Measurements from ENCODE around the gene SLC16A14. TPM values are rescaled to one million over a fixed set of nuclear protein-coding genes. Genes with fewer than 3 reads are reported as not detected.

Gene SLC16A14
- total RNA-seq, 1 donor, result 0.31 TPM

- H3K27me3 ChIP-seq (ENCODE audit: insufficient read depth, low read length), result no peaks in the 10 kb centered on the region
- H3K9me3 ChIP-seq (ENCODE audit: low read depth, low read length), result no peaks in the 10 kb centered on the region
- no peaks in the 10 kb centered on the region for H3K4me1 ChIP-seq (ENCODE audit: insufficient read depth, low read length)
- no peak overlapping the region for H3K4me3 ChIP-seq (ENCODE audit: low read length)
Measured at GRCh38 chr2:230053753-230054478, 14.8 kb downstream of the SLC16A14 start.

- H3K4me3 ChIP-seq (ENCODE audit: low read length), result no peak overlapping the region
- H3K4me1 ChIP-seq (ENCODE audit: insufficient read depth, low read length), result no peaks in the 10 kb centered on the region
- no peaks in the 10 kb centered on the region for H3K9me3 ChIP-seq (ENCODE audit: low read depth, low read length)
- no peaks in the 10 kb centered on the region for H3K27me3 ChIP-seq (ENCODE audit: insufficient read depth, low read length)
Measured at GRCh38 chr2:230052299-230052698, 16.4 kb downstream of the SLC16A14 start.

- H3K4me1 ChIP-seq (ENCODE audit: insufficient read depth, low read length), result no peaks in the 10 kb centered on the region
- H3K4me3 ChIP-seq (ENCODE audit: low read length), result no peak overlapping the region
- no peaks in the 10 kb centered on the region for H3K9me3 ChIP-seq (ENCODE audit: low read depth, low read length)
- no peaks in the 10 kb centered on the region for H3K27me3 ChIP-seq (ENCODE audit: insufficient read depth, low read length)
Measured at GRCh38 chr2:230050136-230050535, 18.6 kb downstream of the SLC16A14 start.

- Histone ChIP-seq H3K27me3 (ENCODE audit: insufficient read depth, low read length) (no peaks in the 10 kb centered on the region), H3K9me3 (ENCODE audit: low read depth, low read length) (no peaks in the 10 kb centered on the region), H3K4me1 (ENCODE audit: insufficient read depth, low read length) (no peaks in the 10 kb centered on the region), H3K4me3 (ENCODE audit: low read length) (no peak overlapping the region)
Measured at GRCh38 chr2:230048010-230048671, 20.6 kb downstream of the SLC16A14 start.

GRCh38 chr2:230046491-230046890 lies 22.2 kb downstream of the SLC16A14 start:
- Histone ChIP-seq H3K4me3 (ENCODE audit: low read length) (no peak overlapping the region), H3K4me1 (ENCODE audit: insufficient read depth, low read length) (no peaks in the 10 kb centered on the region), H3K9me3 (ENCODE audit: low read depth, low read length) (no peaks in the 10 kb centered on the region), H3K27me3 (ENCODE audit: insufficient read depth, low read length) (no peaks in the 10 kb centered on the region)

GRCh38 chr2:230043461-230043860 lies 25.3 kb downstream of the SLC16A14 start:
- no peaks in the 10 kb centered on the region for H3K27me3 ChIP-seq (ENCODE audit: insufficient read depth, low read length)
- no peaks in the 10 kb centered on the region for H3K9me3 ChIP-seq (ENCODE audit: low read depth, low read length)
- no peaks in the 10 kb centered on the region for H3K4me1 ChIP-seq (ENCODE audit: insufficient read depth, low read length)
- no peak overlapping the region for H3K4me3 ChIP-seq (ENCODE audit: low read length)

GRCh38 chr2:230043025-230043424 lies 25.7 kb downstream of the SLC16A14 start:
- Histone ChIP-seq H3K27me3 (ENCODE audit: insufficient read depth, low read length) (no peaks in the 10 kb centered on the region), H3K4me3 (ENCODE audit: low read length) (no peak overlapping the region), H3K4me1 (ENCODE audit: insufficient read depth, low read length) (no peaks in the 10 kb centered on the region), H3K9me3 (ENCODE audit: low read depth, low read length) (no peaks in the 10 kb centered on the region)

- no peak overlapping the region for H3K4me3 ChIP-seq (ENCODE audit: low read length)
- no peaks in the 10 kb centered on the region for H3K4me1 ChIP-seq (ENCODE audit: insufficient read depth, low read length)
- no peaks in the 10 kb centered on the region for H3K9me3 ChIP-seq (ENCODE audit: low read depth, low read length)
- H3K27me3 ChIP-seq (ENCODE audit: insufficient read depth, low read length), result no peaks in the 10 kb centered on the region
Measured at GRCh38 chr2:230042195-230042594, 26.5 kb downstream of the SLC16A14 start.

- Histone ChIP-seq H3K27me3 (ENCODE audit: insufficient read depth, low read length) (no peaks in the 10 kb centered on the region), H3K4me1 (ENCODE audit: insufficient read depth, low read length) (no peaks in the 10 kb centered on the region), H3K4me3 (ENCODE audit: low read length) (no peak overlapping the region), H3K9me3 (ENCODE audit: low read depth, low read length) (no peaks in the 10 kb centered on the region)
Measured at GRCh38 chr2:230023313-230023712, 45.4 kb downstream of the SLC16A14 start.

- H3K4me3 ChIP-seq (ENCODE audit: low read length), result no peak overlapping the region
- H3K27me3 ChIP-seq (ENCODE audit: insufficient read depth, low read length), result no peaks in the 10 kb centered on the region
- no peaks in the 10 kb centered on the region for H3K4me1 ChIP-seq (ENCODE audit: insufficient read depth, low read length)
- H3K9me3 ChIP-seq (ENCODE audit: low read depth, low read length), result no peaks in the 10 kb centered on the region
Measured at GRCh38 chr2:230019742-230020141, 49.0 kb downstream of the SLC16A14 start.

- Histone ChIP-seq H3K4me3 (ENCODE audit: low read length) (no peak overlapping the region), H3K4me1 (ENCODE audit: insufficient read depth, low read length) (no peaks in the 10 kb centered on the region), H3K27me3 (ENCODE audit: insufficient read depth, low read length) (no peaks in the 10 kb centered on the region), H3K9me3 (ENCODE audit: low read depth, low read length) (no peaks in the 10 kb centered on the region)
Measured at GRCh38 chr2:230018153-230018552, 50.6 kb downstream of the SLC16A14 start.

GRCh38 chr2:230016844-230017243 lies 51.9 kb downstream of the SLC16A14 start:
- no peaks in the 10 kb centered on the region for H3K9me3 ChIP-seq (ENCODE audit: low read depth, low read length)
- no peaks in the 10 kb centered on the region for H3K4me1 ChIP-seq (ENCODE audit: insufficient read depth, low read length)
- no peak overlapping the region for H3K4me3 ChIP-seq (ENCODE audit: low read length)
- no peaks in the 10 kb centered on the region for H3K27me3 ChIP-seq (ENCODE audit: insufficient read depth, low read length)

- Histone ChIP-seq H3K27me3 (ENCODE audit: insufficient read depth, low read length) (no peaks in the 10 kb centered on the region), H3K4me3 (ENCODE audit: low read length) (no peak overlapping the region), H3K9me3 (ENCODE audit: low read depth, low read length) (no peaks in the 10 kb centered on the region), H3K4me1 (ENCODE audit: insufficient read depth, low read length) (no peaks in the 10 kb centered on the region)
Measured at GRCh38 chr2:230012267-230012884, 56.3 kb downstream of the SLC16A14 start.

GRCh38 chr2:230011617-230012016 lies 57.1 kb downstream of the SLC16A14 start:
- Histone ChIP-seq H3K4me1 (ENCODE audit: insufficient read depth, low read length) (no peaks in the 10 kb centered on the region), H3K27me3 (ENCODE audit: insufficient read depth, low read length) (no peaks in the 10 kb centered on the region), H3K9me3 (ENCODE audit: low read depth, low read length) (no peaks in the 10 kb centered on the region)

GRCh38 chr2:230010501-230010900 lies 58.2 kb downstream of the SLC16A14 start:
- no peaks in the 10 kb centered on the region for H3K4me1 ChIP-seq (ENCODE audit: insufficient read depth, low read length)
- no peaks in the 10 kb centered on the region for H3K9me3 ChIP-seq (ENCODE audit: low read depth, low read length)
- no peaks in the 10 kb centered on the region for H3K27me3 ChIP-seq (ENCODE audit: insufficient read depth, low read length)
- no peak overlapping the region for H3K4me3 ChIP-seq (ENCODE audit: low read length)

More at GRCh38 chr2:230011617-230012016, 57.1 kb downstream of the SLC16A14 start:
- H3K4me3 ChIP-seq (ENCODE audit: low read length), result no peak overlapping the region
